H1 (cell line): ENCODE data around the gene BTNL2. TPM values are rescaled to one million over a fixed set of nuclear protein-coding genes. Genes with fewer than 3 reads are reported as not detected.

ENCODE experiments used
- CTCF ChIA-PET: fragments of 300-600 bp; sonication (Branson Sonifier 250); formaldehyde crosslinking; loops from one replicate; lab custom pipeline; 2021; ENCODE audit not compliant: partially characterized antibody; lab: Charles Lee
- POLR2A ChIA-PET: fragments of 300-600 bp; sonication (Branson Sonifier 250); formaldehyde crosslinking; loops from one replicate; lab custom pipeline; 2021; ENCODE audit warnings: inconsistent platforms; ENCODE audit not compliant: partially characterized antibody; lab: Charles Lee
- DNase-seq, 2 experiments: peaks; one replicate each; pipeline versions ENCODE4 v3.0.0 to v3.0.0-alpha.2; 2010 to 2022; ENCODE audit warnings: low spot score in 2 of 2, low read depth in 1 of 2, mixed read lengths in 1 of 2
- FAIRE-seq: peaks from 2 replicates; lab custom pipeline; 2011; peaks lifted over from hg19 to GRCh38; lab: Jason Lieb, UNC
- H2AFZ ChIP-seq: 2 replicates; pipeline ENCODE4 v1.8.1; 2012; ENCODE audit warnings: low read length, inconsistent platforms
- H2AK5ac ChIP-seq: 2 replicates; pipeline ENCODE4 v1.6.1; 2013; ENCODE audit warnings: low read depth, low read length
- H2BK120ac ChIP-seq: replicated peaks from 2 replicates; pipeline ENCODE3; 2013; ENCODE audit warnings: low read depth, low read length, inconsistent platforms
- H2BK12ac ChIP-seq: 2 replicates; pipeline ENCODE4 v1.6.1; 2013; ENCODE audit warnings: low read depth, low read length
- H2BK15ac ChIP-seq: 2 replicates; pipeline ENCODE4 v1.6.1; 2013; ENCODE audit warnings: low read length
- H2BK20ac ChIP-seq: 2 replicates; pipeline ENCODE4 v1.6.1; 2013; ENCODE audit warnings: low read length
- H2BK5ac ChIP-seq: 2 replicates; pipeline ENCODE4 v1.6.1; 2013; ENCODE audit warnings: low read depth, low read length
- H3K14ac ChIP-seq: 2 replicates; pipeline ENCODE4 v1.6.1; 2013; ENCODE audit warnings: inconsistent platforms; ENCODE audit not compliant: insufficient read length
- H3K18ac ChIP-seq: 2 replicates; pipeline ENCODE4 v1.6.1; 2013; ENCODE audit warnings: low read length; ENCODE audit errors: extremely low read depth
- H3K23ac ChIP-seq: 2 replicates; pipeline ENCODE4 v1.6.1; 2013; ENCODE audit warnings: inconsistent platforms; ENCODE audit not compliant: insufficient read length
- H3K23me2 ChIP-seq: 2 replicates; pipeline ENCODE4 v1.6.1; 2013; ENCODE audit warnings: low read depth, low read length
- H3K27ac ChIP-seq: 2 replicates; pipeline ENCODE4 v1.6.1; 2011; ENCODE audit warnings: low read depth, low read length, inconsistent platforms
- H3K27me3 ChIP-seq, 4 experiments: replicated peaks in 1 of 4; 1 replicate in 1 of 4; 2 replicates in 3 of 4; pipeline versions ENCODE4 v1.6.1 to v1.8.1; 2011 to 2013; ENCODE audit warnings: low read length in 3 of 4, mild to moderate bottlenecking in 3 of 4, inconsistent platforms in 2 of 4, mixed read lengths in 2 of 4, moderate library complexity in 1 of 4; ENCODE audit not compliant: control insufficient read depth in 3 of 4, insufficient read depth in 3 of 4; ENCODE audit errors: extremely low read depth in 1 of 4
- H3K36me3 ChIP-seq, 4 experiments: 2 replicates each; pipeline versions ENCODE4 v1.6.1 to v1.8.1; 2011 to 2013; ENCODE audit warnings: mild to moderate bottlenecking in 4 of 4, low read length in 3 of 4, moderate library complexity in 2 of 4, control low read depth in 1 of 4, inconsistent platforms in 1 of 4; ENCODE audit not compliant: insufficient read depth in 4 of 4, control insufficient read depth in 2 of 4
- H3K4ac ChIP-seq: replicated peaks from 2 replicates; pipeline ENCODE3; 2013; ENCODE audit warnings: low read length, low read depth, mixed read lengths, inconsistent platforms; ENCODE audit not compliant: insufficient read length
- H3K4me1 ChIP-seq, 4 experiments: replicated peaks in 1 of 4; 1 replicate in 1 of 4; 2 replicates in 3 of 4; pipeline versions ENCODE4 v1.6.1 to v1.8.1; 2011 to 2013; ENCODE audit warnings: low read length in 3 of 4, inconsistent platforms in 2 of 4, mixed read lengths in 1 of 4; ENCODE audit not compliant: insufficient read depth in 4 of 4, control insufficient read depth in 3 of 4
- H3K4me2 ChIP-seq, 2 experiments: 2 replicates each; pipeline versions ENCODE4 v1.6.1 to v1.8.1; 2011 to 2013; ENCODE audit warnings: low read depth in 2 of 2, low read length in 2 of 2, control low read depth in 1 of 2, inconsistent platforms in 1 of 2, mild to moderate bottlenecking in 1 of 2; ENCODE audit not compliant: insufficient read depth in 1 of 2
- H3K4me3 ChIP-seq, 4 experiments: fragments of 200-600, 300-600 bp in 1 of 4; sonication (generic), shearing (Covaris generic), sonication (Bioruptor Twin) in 1 of 4; 2 replicates each; pipeline versions ENCODE4 v1.5.1 to v1.8.1; 2011 to 2016; ENCODE audit warnings: low read length in 4 of 4, low read depth in 3 of 4, control low read depth in 2 of 4, inconsistent platforms in 2 of 4, mild to moderate bottlenecking in 2 of 4, mixed read lengths in 1 of 4, moderate library complexity in 1 of 4; ENCODE audit not compliant: insufficient read depth in 2 of 4; ENCODE audit errors: extremely low read depth in 1 of 4
- H3K56ac ChIP-seq: replicated peaks from 2 replicates; pipeline ENCODE3; 2013; ENCODE audit warnings: low read depth, mild to moderate bottlenecking, mixed read lengths, low read length, inconsistent platforms; ENCODE audit not compliant: insufficient read length
- H3K79me1 ChIP-seq: 2 replicates; pipeline ENCODE4 v1.6.1; 2013; ENCODE audit warnings: low read depth, low read length, control low read depth
- H3K79me2 ChIP-seq, 2 experiments: 2 replicates each; pipeline versions ENCODE4 v1.6.1 to v1.8.1; 2012 to 2013; ENCODE audit warnings: low read length in 2 of 2, mild to moderate bottlenecking in 2 of 2, inconsistent platforms in 1 of 2; ENCODE audit not compliant: insufficient read depth in 2 of 2, control insufficient read depth in 1 of 2
- H3K9ac ChIP-seq, 4 experiments: replicated peaks in 1 of 4; 1 replicate in 1 of 4; 2 replicates in 3 of 4; pipeline versions ENCODE4 v1.6.1 to v1.8.1; 2011 to 2013; ENCODE audit warnings: low read depth in 3 of 4, low read length in 3 of 4, control low read depth in 2 of 4, mild to moderate bottlenecking in 2 of 4, moderate library complexity in 2 of 4, inconsistent platforms in 1 of 4; ENCODE audit errors: extremely low read depth in 1 of 4
- H3K9me3 ChIP-seq, 2 experiments: 2 replicates each; pipeline versions ENCODE4 v1.6.1 to v1.8.1; 2012 to 2013; ENCODE audit warnings: mild to moderate bottlenecking in 2 of 2, moderate library complexity in 2 of 2, control low read depth in 1 of 2, inconsistent platforms in 1 of 2, low read depth in 1 of 2, low read length in 1 of 2, mixed read lengths in 1 of 2; ENCODE audit not compliant: insufficient read depth in 2 of 2
- H4K20me1 ChIP-seq, 2 experiments: replicated peaks in 1 of 2; 2 replicates each; pipeline versions ENCODE3 to v1.8.1; 2011 to 2013; ENCODE audit warnings: inconsistent platforms in 2 of 2, low read length in 2 of 2, mild to moderate bottlenecking in 1 of 2; ENCODE audit not compliant: insufficient read depth in 2 of 2, control insufficient read depth in 1 of 2
- H4K5ac ChIP-seq: 2 replicates; pipeline ENCODE4 v1.6.1; 2013; ENCODE audit warnings: low read length, low read depth, mixed read lengths, inconsistent platforms; ENCODE audit not compliant: insufficient read length
- H4K8ac ChIP-seq: 2 replicates; pipeline ENCODE4 v1.8.0; 2013; ENCODE audit warnings: mild to moderate bottlenecking, moderate library complexity, low read length, inconsistent platforms; ENCODE audit not compliant: insufficient read depth; ENCODE audit errors: extremely low read depth
- H4K91ac ChIP-seq: replicated peaks from 2 replicates; pipeline ENCODE3; 2013; ENCODE audit warnings: low read length, mixed read lengths, inconsistent platforms; ENCODE audit not compliant: insufficient read length
- CBX8 ChIP-seq: fragments of 300-800, 300-1000 bp; sonication (generic); IDR thresholded peaks from 2 replicates; pipeline ENCODE4 v1.7.1; 2016; ENCODE audit warnings: low read depth, low read length, borderline replicate concordance
- CTCF ChIP-seq, 3 experiments: IDR thresholded peaks; 1 replicate in 2 of 3; 2 replicates in 1 of 3; pipeline versions ENCODE4 v1.5.1 to v1.6.1; 2011; ENCODE audit warnings: low read length in 3 of 3, mild to moderate bottlenecking in 3 of 3, inconsistent platforms in 2 of 3, low read depth in 1 of 3, moderate library complexity in 1 of 3; ENCODE audit not compliant: insufficient read depth in 1 of 3; ENCODE audit errors: control extremely low read depth in 1 of 3
- EP300 ChIP-seq, 2 experiments: IDR thresholded peaks; 1 replicate in 1 of 2; 2 replicates in 1 of 2; pipeline ENCODE4 v1.6.1; 2011 to 2012; ENCODE audit warnings: low read depth in 2 of 2, low read length in 2 of 2, mild to moderate bottlenecking in 2 of 2, borderline replicate concordance in 1 of 2, inconsistent platforms in 1 of 2, moderate library complexity in 1 of 2
- JUND ChIP-seq: IDR thresholded peaks from 2 replicates; pipeline ENCODE4 v1.6.1; 2011; ENCODE audit warnings: mild to moderate bottlenecking, improper control_type of control experiment, low read length
- KDM4A ChIP-seq: IDR thresholded peaks from one replicate; pipeline ENCODE4 v1.7.1; 2012; ENCODE audit warnings: low read depth, mild to moderate bottlenecking, moderate library complexity, low read length, inconsistent platforms; ENCODE audit not compliant: severe bottlenecking
- MAX ChIP-seq: IDR thresholded peaks from 2 replicates; pipeline ENCODE4 v1.6.1; 2012; ENCODE audit warnings: inconsistent platforms
- PHF8 ChIP-seq: fragments of 200-600 bp; sonication (generic); conservative IDR thresholded peaks from 2 replicates; pipeline ENCODE4 v1.7.1; 2012; ENCODE audit warnings: low read depth, mild to moderate bottlenecking, inconsistent platforms, low read length, moderate library complexity
- SIX5 ChIP-seq: IDR thresholded peaks from 2 replicates; pipeline ENCODE4 v1.6.1; 2011; ENCODE audit warnings: mild to moderate bottlenecking, low read depth, low read length
- USF2 ChIP-seq: IDR thresholded peaks from 2 replicates; pipeline ENCODE4 v1.6.1; 2011; ENCODE audit warnings: low read length, improper control_type of control experiment
- YY1 ChIP-seq: IDR thresholded peaks from 2 replicates; pipeline ENCODE4 v1.6.1; 2011; ENCODE audit warnings: low read depth, mild to moderate bottlenecking, low read length
- WGBS, 2 experiments: shearing (Covaris generic) in 1 of 2; methylation state at CpG; one replicate each; pipeline versions ENCODE4 v1.1.6 to v1.1.7; 2013 to 2015; ENCODE audit warnings: low lambda C conversion rate in 2 of 2, mixed read lengths in 2 of 2, inconsistent platforms in 1 of 2, low coverage in 1 of 2, missing lambda C conversion rate in 1 of 2; ENCODE audit not compliant: insufficient replicate concordance in 2 of 2, insufficient coverage in 1 of 2, insufficient read length in 1 of 2; ENCODE audit errors: extremely low coverage in 1 of 2, missing lambda C conversion rate in 1 of 2; 5-methylcytosine and 5-hydroxymethylcytosine counted together
- polyA plus RNA-seq, 7 experiments: library from polyadenylated mRNA; depleted of rRNA in 3 of 7; stranded (reverse) in 5 of 7; unstranded in 2 of 7; fragments of >200 nt in 5 of 7; fragments of 200-250 nt in 2 of 7; gene quantifications; 1 replicate in 5 of 7; 2 replicates in 1 of 7; 4 replicates in 1 of 7; pipeline versions ENCODE4 v1.2.1 to v1.2.3, GENCODE V29; 2011 to 2013; ENCODE audit warnings: missing spikeins in 2 of 7, mixed read lengths in 2 of 7
- total RNA-seq: library from RNA; stranded (reverse); fragmentation: NEBNext Ultra II Directional; extraction: Animal tissue kit (Norgen Biotek cat#: 25700); gene quantifications from 2 replicates; pipeline ENCODE4 v1.2.1, GENCODE V29; 2021

The BTNL2 gene
- total and polyA plus RNA-seq, 2 of the 8 experiments (the other 6 are each of a cell fraction or from before 2014, with no cell fraction given), result not detected

DNA sequence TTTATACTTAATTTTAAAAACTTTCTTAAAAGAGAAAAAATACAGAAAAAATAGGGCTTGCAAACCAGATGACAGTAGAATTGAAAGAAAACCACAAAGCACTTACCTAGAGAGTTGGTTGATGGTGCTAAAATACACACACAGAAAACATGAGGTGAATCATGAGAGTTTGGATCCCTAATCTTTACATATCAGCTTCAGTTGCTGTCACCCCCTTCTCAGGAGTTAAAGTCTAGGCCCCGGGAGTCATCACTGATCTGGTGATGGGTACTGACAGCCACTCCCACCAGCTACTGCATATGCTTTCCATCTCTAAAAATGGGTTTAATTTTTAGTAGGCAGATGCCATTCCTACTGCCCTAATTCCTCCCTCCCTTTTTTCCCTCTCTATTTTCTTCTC is 52.0 kb downstream of the BTNL2 start:
- H3K4me2 ChIP-seq, result no peak overlapping the region
- DNase-seq (no peak), FAIRE-seq (no peak)
- no peak overlapping the region for H2BK120ac ChIP-seq
- no peak overlapping the region for H3K9ac ChIP-seq
- no peak overlapping the region; the same call in 1 of the 2 replicates for H2AFZ ChIP-seq
- no peak overlapping the region for H3K18ac ChIP-seq
- H3K4ac ChIP-seq, result no peak overlapping the region
- H3K23ac ChIP-seq, result no peak overlapping the region
- H4K8ac ChIP-seq, result no peak overlapping the region
- H3K9me3 ChIP-seq, result no peaks in the 10 kb centered on the region
- WGBS, 2 experiments, result 88% methylated on average over 1 of the region's 1 CpG; no CpG with 5 or more reads in 1 of the 2 experiments
- no peak overlapping the region for H3K4me3 ChIP-seq
- no peak overlapping the region for H2BK20ac ChIP-seq
- no peaks in the 10 kb centered on the region for H3K79me2 ChIP-seq
- no peak overlapping the region for H2AK5ac ChIP-seq
- no peak overlapping the region for H2BK12ac ChIP-seq
- no peak overlapping the region for H2BK15ac ChIP-seq
- no peaks in the 10 kb centered on the region for H3K4me1 ChIP-seq
- POLR2A ChIA-PET, result no interaction called here
- no peaks in the 10 kb centered on the region for H3K36me3 ChIP-seq
- no peak overlapping the region for H3K14ac ChIP-seq
- CTCF ChIA-PET, result no interaction called here
- H2BK5ac ChIP-seq, result no peak overlapping the region
- H4K5ac ChIP-seq, result no peak overlapping the region
- no peaks in the 10 kb centered on the region for H4K20me1 ChIP-seq
- H3K56ac ChIP-seq, result no peak overlapping the region
- H3K27me3 ChIP-seq, result no peaks in the 10 kb centered on the region
- no peak overlapping the region for H3K27ac ChIP-seq
- H4K91ac ChIP-seq, result no peak overlapping the region
- no peaks in the 10 kb centered on the region for H3K23me2 ChIP-seq
- H3K79me1 ChIP-seq, result no peaks in the 10 kb centered on the region
- no peak for TF ChIP-seq SIX5
- no peak for TF ChIP-seq CBX8
- no peak for TF ChIP-seq JUND
- no peak for TF ChIP-seq EP300 (IDR thresholded peaks at IDR 0.05; ENCODE audit: borderline replicate concordance in 1 of 2, low read depth in 2 of 2, low read length in 2 of 2)
- no peak for TF ChIP-seq USF2
- no peak for TF ChIP-seq CTCF (IDR thresholded peaks at IDR 0.05; ENCODE audit: control extremely low read depth in 1 of 3, insufficient read depth in 1 of 3, low read depth in 1 of 3, low read length in 3 of 3)
- no peak for TF ChIP-seq YY1
- no peak for TF ChIP-seq KDM4A
- TF ChIP-seq PHF8, result no peak
- TF ChIP-seq MAX, result no peak
